DOHH2 (cell line): ENCODE results near the gene CDK15.

ENCODE experiments used
- EZH2phosphoT487 ChIP-seq: fragments of 200-600 bp; sonication (generic); IDR thresholded peaks from 2 replicates; pipeline ENCODE4 v1.6.1; 2017; ENCODE audit warnings: borderline replicate concordance, mild to moderate bottlenecking, antibody characterized with exemption, low read length, moderate library complexity, mixed read lengths
- TF ChIP-seq, protein P1 (sequence below): fragments of 200-600 bp; sonication (generic); IDR thresholded peaks from one replicate; pipeline ENCODE4 v1.5.1; 2014; ENCODE audit warnings: antibody characterized with exemption, mild to moderate bottlenecking, low read depth, low read length; ENCODE audit not compliant: poor library complexity, severe bottlenecking

DNA sequence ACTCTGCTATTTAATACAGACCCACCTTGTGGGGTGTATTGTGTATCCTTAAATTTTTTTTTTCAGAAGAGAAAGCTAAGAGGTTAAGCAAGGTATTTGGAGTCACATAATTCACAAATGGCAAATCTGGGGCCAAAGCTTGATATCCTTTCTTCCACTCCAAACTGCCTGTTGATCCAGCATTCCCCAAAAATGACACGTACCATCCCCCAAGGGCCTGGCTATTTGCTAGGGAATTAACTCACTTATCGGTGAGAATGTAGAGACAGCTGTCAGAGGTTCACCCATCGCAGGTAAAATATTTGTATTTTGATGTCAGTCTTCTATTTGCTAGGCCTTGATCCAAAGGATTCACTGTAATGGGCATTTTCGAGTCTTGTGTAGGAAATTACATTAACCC, 123.7 kb downstream of the CDK15 start:
- TF ChIP-seq, protein P1, sequence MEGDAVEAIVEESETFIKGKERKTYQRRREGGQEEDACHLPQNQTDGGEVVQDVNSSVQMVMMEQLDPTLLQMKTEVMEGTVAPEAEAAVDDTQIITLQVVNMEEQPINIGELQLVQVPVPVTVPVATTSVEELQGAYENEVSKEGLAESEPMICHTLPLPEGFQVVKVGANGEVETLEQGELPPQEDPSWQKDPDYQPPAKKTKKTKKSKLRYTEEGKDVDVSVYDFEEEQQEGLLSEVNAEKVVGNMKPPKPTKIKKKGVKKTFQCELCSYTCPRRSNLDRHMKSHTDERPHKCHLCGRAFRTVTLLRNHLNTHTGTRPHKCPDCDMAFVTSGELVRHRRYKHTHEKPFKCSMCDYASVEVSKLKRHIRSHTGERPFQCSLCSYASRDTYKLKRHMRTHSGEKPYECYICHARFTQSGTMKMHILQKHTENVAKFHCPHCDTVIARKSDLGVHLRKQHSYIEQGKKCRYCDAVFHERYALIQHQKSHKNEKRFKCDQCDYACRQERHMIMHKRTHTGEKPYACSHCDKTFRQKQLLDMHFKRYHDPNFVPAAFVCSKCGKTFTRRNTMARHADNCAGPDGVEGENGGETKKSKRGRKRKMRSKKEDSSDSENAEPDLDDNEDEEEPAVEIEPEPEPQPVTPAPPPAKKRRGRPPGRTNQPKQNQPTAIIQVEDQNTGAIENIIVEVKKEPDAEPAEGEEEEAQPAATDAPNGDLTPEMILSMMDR: no peak
- no peak for TF ChIP-seq EZH2phosphoT487
